ENCODE data around the gene OR10R2.
"Not testable (repeated sequence)": the region's sequence is repeated elsewhere in the genome, so short reads cannot be mapped to it uniquely, and the experiment has no call there.

The OR10R2 gene, protein sequence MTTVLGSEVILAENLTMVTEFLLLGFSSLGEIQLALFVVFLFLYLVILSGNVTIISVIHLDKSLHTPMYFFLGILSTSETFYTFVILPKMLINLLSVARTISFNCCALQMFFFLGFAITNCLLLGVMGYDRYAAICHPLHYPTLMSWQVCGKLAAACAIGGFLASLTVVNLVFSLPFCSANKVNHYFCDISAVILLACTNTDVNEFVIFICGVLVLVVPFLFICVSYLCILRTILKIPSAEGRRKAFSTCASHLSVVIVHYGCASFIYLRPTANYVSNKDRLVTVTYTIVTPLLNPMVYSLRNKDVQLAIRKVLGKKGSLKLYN

DNA sequence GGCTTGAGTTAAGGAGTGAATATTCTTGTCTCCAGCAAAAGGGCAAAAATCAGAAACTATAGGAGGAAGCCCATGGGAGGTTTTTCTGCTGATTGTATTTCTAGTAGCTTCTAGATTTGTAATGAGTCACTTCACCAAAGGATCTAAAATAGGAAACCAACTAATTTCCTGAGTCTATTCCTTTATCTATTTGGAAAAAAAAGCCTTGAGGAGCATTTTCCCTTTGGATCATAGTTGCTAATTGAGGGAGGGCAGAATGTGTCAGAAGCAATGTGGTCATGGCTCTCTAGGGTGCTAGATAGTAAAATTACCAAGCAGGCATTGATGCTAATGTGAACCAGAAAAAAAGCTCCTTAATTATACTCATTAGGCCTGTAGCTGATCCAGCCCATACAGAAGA is at the start of gene OR10R2:
Gene OR10R2 (plus strand): TSS at position 301 of the 400 bp plus-strand sequence. CDS start 106 bp downstream, outside the sequence.
- H3K9me3 Mint-ChIP-seq = no peaks in the 10 kb centered on the region
- H3K36me3 Mint-ChIP-seq = no peaks in the 10 kb centered on the region
- no peak within 1 kb of the TSS for H3K27ac Mint-ChIP-seq
- H3K27me3 Mint-ChIP-seq = peaks cover 14% of the 10 kb centered on the region
- no peaks in the 10 kb centered on the region for H3K4me1 Mint-ChIP-seq
- no peak within 1 kb of the TSS for H3K4me3 Mint-ChIP-seq

DNA sequence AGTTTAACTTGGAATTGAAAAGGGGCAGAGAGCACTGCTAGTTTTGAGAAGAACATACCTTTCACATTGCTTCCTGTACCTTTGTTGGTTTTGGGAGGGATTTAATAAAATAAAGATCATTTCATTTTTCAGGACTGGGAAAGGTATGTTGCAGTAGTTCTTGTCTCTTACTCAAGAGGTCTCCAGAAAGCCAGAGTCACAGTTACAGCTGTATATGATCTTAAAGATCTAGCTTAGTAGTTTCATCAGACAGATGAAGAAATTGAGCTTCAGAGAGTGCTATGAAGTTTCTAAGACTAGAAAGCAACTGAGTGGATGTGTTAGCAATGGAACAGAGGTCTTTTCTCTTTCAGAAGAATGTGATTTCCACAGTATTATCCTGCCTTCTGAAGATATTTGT is 47.0 kb upstream of the OR10R2 start:
- peaks cover 8% of the 10 kb centered on the region for H3K27me3 Mint-ChIP-seq

DNA sequence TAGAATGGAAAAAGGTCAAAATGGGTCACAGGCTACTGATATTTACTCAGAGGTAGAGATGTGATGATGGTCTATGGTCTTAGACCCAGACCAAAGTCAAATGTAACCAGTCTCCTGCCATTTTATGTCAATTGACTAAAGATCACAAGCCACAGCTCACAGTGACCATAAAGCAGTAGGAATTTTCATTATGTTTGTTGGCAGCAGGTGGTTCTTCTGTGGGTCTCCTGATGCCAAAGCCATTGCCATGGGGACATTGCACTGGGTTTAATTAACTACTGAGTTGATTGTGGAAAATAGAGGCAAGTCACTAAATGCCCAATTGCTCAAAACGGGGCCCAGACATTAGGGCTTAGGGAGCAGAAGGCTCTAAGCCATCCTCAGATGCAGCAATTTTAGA is 45.9 kb upstream of the OR10R2 start, which contains the start of gene OR10K2:
Gene OR10K2 (minus strand): TSS at position 101 of the 400 bp plus-strand sequence. CDS start 5,371 bp downstream, outside the sequence.
- H3K4me1 Mint-ChIP-seq = no peaks in the 10 kb centered on the region
- H3K27me3 Mint-ChIP-seq = peaks cover 6% of the 10 kb centered on the region
- H3K4me3 Mint-ChIP-seq = no peak within 1 kb of the TSS
- no peaks in the 10 kb centered on the region for H3K9me3 Mint-ChIP-seq
- peaks cover 1% of the 10 kb centered on the region for H3K36me3 Mint-ChIP-seq
- H3K27ac Mint-ChIP-seq = no peak within 1 kb of the TSS

More for the DNA sequence above, 47.0 kb upstream of the OR10R2 start:
- no peak overlapping the region for H3K4me3 Mint-ChIP-seq
- no peaks in the 10 kb centered on the region for H3K9me3 Mint-ChIP-seq
- peaks cover 1% of the 10 kb centered on the region for H3K36me3 Mint-ChIP-seq
- no peak overlapping the region for H3K27ac Mint-ChIP-seq
- H3K4me1 Mint-ChIP-seq = no peaks in the 10 kb centered on the region

DNA sequence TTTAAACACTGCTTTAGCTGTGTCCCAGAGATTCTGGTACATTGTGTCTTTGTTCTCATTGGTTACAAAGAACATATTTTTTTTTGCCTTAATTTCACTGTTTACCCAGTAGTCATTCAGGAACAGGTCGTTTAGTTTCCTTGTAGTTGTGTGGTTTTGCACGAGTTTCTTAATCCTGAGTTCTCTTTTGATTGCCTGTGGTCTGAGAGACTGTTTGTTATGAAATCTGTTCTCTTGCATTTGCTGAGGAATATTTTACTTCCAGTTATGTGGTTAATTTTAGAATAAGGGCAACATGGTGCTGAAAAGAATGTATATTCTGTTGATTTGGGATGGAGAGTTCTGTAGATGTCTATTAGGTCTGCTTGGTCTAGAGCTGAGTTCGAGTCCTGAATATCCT is 41.9 kb upstream of the OR10R2 start:
- H3K4me3 Mint-ChIP-seq, H3K9me3 Mint-ChIP-seq, H3K27ac Mint-ChIP-seq, H3K4me1 Mint-ChIP-seq, H3K36me3 Mint-ChIP-seq: not testable (repeated sequence)
- H3K27me3 Mint-ChIP-seq = peaks cover 17% of the 10 kb centered on the region

DNA sequence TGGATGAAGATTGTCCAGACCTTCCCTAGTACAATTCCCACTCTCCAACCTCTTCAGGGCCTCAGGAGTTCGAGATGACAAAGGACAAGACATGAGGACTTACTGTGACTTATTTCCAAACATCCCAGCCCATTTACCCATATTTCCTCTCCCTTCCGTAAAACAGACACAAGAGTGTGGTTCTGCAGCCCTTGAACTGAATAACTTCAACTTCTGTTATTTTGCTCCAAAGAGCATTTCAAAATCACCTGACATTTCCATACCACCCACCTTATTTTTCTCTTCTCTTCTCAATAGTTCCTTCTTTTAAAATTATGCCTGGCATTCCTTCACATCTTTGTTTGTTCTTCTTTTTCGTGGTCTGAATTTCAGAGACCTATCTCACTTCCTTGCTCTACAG is 37.3 kb upstream of the OR10R2 start:
- no peak overlapping the region for H3K4me3 Mint-ChIP-seq
- peaks cover 4% of the 10 kb centered on the region for H3K9me3 Mint-ChIP-seq
- no peaks in the 10 kb centered on the region for H3K4me1 Mint-ChIP-seq
- H3K27me3 Mint-ChIP-seq = peaks cover 30% of the 10 kb centered on the region
- peaks cover 2% of the 10 kb centered on the region for H3K36me3 Mint-ChIP-seq
- no peak overlapping the region for H3K27ac Mint-ChIP-seq

DNA sequence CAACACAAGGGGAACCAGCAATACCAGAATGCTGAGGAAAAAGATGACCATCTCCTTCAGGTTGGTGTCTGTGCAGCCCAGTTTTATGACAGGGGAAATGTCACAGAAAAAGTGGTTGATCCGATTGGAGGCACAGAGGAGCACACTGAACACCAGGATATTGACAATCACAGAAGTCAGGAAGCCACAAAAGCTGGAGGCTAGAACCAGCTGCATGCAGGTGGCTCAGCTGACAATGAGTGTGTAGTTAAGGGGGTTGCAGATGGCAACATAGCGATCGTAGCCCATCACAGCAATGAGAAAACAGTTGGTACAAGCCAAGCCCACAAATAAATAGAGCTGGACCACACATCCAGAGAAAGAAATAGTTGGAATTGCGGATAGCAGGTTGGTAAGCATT is 26.6 kb upstream of the OR10R2 start:
- H3K4me1 Mint-ChIP-seq = no peaks in the 10 kb centered on the region
- peaks cover 18% of the 10 kb centered on the region for H3K27me3 Mint-ChIP-seq
- H3K9me3 Mint-ChIP-seq = no peaks in the 10 kb centered on the region
- no peaks in the 10 kb centered on the region for H3K36me3 Mint-ChIP-seq
- H3K27ac Mint-ChIP-seq = no peak overlapping the region
- no peak overlapping the region for H3K4me3 Mint-ChIP-seq

DNA sequence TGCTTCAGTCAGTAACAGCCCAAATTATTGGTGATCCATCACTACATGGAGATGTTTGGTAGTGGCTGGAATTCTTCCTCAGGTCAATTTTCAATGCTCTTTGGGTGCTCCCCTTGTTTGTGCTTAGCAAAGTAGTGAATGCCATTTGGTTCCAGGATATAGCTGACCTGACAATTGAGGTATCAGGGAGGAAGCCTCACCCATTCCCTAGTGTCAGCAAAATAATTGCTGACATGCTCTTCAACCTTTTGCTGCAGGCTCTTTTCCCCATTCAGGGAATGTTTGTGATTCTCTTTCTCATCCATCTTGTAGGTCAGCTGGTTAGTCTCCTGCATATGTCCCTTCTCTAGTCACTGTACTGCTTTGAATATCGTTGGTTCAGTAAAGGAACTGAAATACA is 17.5 kb upstream of the OR10R2 start:
- H3K4me3 Mint-ChIP-seq = no peak overlapping the region
- H3K27me3 Mint-ChIP-seq = peaks cover 15% of the 10 kb centered on the region
- peaks cover 7% of the 10 kb centered on the region for H3K9me3 Mint-ChIP-seq
- H3K27ac Mint-ChIP-seq = no peak overlapping the region
- peaks cover 2% of the 10 kb centered on the region for H3K36me3 Mint-ChIP-seq
- H3K4me1 Mint-ChIP-seq = no peaks in the 10 kb centered on the region

DNA sequence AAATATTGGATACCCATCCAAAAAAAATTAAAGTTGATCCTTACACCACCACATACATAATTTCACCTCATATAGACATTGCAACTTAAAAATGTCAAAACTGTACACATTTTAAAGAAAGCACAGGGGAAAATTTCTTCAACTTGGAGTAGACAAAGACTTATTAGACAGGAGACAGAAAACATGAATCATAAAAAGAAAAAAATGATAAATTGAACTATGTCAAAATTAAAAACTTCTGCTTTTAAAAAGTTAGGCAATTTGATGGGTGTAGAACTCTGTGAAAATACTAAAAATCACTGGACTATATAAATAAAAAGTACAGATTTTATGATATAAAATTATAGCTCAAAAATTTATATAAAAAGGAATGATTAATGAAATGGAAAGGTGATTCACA is 14.8 kb upstream of the OR10R2 start:
- Mint-ChIP-seq H3K27ac (no peak overlapping the region), H3K36me3 (no peaks in the 10 kb centered on the region), H3K27me3 (peaks cover 12% of the 10 kb centered on the region), H3K4me3 (no peak overlapping the region), H3K4me1 (no peaks in the 10 kb centered on the region), H3K9me3 (no peaks in the 10 kb centered on the region)

DNA sequence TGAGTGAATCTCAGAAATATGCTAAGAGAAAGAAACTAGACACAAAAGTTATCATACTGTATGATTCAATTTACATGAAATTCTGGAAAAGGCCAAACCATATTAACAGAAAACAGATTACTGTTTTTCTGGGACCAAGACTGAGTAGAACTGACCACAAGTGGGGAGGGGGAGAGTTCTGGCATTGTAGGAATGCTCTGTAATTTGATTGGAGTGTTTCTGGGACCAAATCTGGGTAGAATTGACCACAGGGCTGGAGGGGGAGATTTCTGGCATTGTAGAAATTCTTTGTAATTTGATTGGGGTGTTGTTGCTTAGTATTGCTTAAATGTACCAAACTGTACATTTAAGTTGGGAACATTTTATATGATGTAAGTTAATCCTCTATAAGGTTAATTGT is 13.8 kb upstream of the OR10R2 start:
- Mint-ChIP-seq H3K4me3 (no peak overlapping the region), H3K27me3 (peaks cover 12% of the 10 kb centered on the region), H3K36me3 (no peaks in the 10 kb centered on the region), H3K9me3 (no peaks in the 10 kb centered on the region), H3K4me1 (no peaks in the 10 kb centered on the region), H3K27ac (no peak overlapping the region)

DNA sequence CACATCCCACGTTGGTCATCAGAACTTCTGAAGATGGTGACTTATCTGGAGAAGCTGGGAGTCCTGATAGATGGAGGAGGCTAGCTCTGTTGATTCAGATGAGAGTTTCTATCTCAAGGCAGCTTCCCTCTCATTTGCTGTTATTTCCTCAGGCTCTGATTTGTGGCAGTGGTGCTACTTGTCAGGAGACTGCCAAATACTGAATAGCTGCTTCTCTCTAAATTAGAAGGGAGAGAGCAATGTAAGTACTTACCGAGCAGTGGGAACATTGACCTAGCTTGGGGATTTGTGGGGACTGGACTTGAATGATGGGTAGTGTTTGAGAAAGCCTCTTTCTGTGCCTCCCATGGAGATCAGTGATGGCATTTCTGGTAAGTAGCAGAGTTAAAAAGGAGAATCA is 10.5 kb upstream of the OR10R2 start, which contains the start of gene OR10K1:
Gene OR10K1 (plus strand): TSS at position 301 of the 400 bp plus-strand sequence. CDS start 3,728 bp downstream, outside the sequence.
- Mint-ChIP-seq H3K36me3 (no peaks in the 10 kb centered on the region), H3K9me3 (no peaks in the 10 kb centered on the region), H3K4me3 (no peak within 1 kb of the TSS), H3K27ac (no peak within 1 kb of the TSS), H3K27me3 (peaks cover 8% of the 10 kb centered on the region), H3K4me1 (no peaks in the 10 kb centered on the region)

DNA sequence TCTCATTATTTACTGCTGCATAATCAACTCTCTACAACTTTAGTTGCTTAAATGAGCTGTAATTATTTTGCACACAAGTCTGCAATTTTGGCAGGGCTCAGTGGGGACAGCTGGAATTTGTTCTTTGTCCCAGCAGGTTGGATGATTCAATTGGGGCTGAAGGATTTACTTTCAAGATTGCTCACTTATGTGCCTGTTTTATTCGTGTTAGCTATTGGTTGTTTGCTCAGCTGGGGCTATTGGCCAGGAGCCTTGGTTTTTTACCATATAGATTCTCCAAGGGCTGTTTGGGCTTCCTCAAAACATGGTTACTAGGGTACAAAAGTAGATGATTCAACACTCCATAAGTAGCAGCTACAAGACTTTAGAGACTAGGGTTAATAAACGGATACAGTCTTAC is 13.4 kb downstream of the OR10R2 start:
- Mint-ChIP-seq H3K36me3 (no peaks in the 10 kb centered on the region), H3K4me1 (no peaks in the 10 kb centered on the region), H3K27me3 (peaks cover 12% of the 10 kb centered on the region), H3K27ac (no peak overlapping the region), H3K9me3 (no peaks in the 10 kb centered on the region), H3K4me3 (no peak overlapping the region)

DNA sequence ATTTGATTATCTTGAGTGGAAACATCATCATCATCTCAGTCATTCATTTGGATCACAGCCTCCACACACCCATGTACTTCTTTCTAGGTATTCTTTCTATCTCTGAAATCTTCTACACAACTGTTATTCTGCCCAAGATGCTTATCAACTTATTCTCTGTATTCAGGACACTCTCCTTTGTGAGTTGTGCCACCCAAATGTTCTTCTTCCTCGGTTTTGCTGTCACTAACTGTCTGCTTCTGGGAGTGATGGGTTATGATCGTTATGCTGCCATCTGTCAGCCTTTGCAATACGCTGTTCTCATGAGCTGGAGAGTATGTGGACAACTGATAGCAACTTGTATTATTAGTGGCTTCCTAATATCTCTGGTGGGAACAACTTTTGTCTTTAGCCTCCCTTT is 19.3 kb downstream of the OR10R2 start:
- Mint-ChIP-seq H3K9me3 (no peaks in the 10 kb centered on the region), H3K36me3 (no peaks in the 10 kb centered on the region), H3K4me1 (no peaks in the 10 kb centered on the region), H3K4me3 (no peak overlapping the region), H3K27me3 (peaks cover 12% of the 10 kb centered on the region), H3K27ac (no peak overlapping the region)

DNA sequence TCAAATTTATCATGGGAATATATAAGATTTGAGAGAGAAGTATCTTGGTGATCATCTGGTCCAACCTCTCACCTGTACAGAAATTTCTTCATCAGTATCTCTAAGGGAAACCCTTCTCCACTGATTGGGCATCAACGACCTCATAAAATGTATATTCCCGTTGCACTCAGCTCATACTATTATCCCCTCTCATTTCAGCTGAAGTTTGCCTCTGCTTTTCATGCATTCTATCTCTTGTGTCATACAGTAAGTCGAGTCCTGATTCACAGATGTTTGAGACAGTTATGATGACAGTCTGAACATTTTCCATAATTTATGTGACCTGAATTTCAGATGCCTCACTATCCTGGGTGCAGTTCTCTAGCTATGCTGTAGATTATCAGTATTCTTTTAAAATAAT is 21.0 kb downstream of the OR10R2 start:
- Mint-ChIP-seq H3K9me3 (no peaks in the 10 kb centered on the region), H3K27ac (no peak overlapping the region), H3K27me3 (peaks cover 10% of the 10 kb centered on the region), H3K4me3 (no peak overlapping the region), H3K36me3 (no peaks in the 10 kb centered on the region), H3K4me1 (no peaks in the 10 kb centered on the region)

DNA sequence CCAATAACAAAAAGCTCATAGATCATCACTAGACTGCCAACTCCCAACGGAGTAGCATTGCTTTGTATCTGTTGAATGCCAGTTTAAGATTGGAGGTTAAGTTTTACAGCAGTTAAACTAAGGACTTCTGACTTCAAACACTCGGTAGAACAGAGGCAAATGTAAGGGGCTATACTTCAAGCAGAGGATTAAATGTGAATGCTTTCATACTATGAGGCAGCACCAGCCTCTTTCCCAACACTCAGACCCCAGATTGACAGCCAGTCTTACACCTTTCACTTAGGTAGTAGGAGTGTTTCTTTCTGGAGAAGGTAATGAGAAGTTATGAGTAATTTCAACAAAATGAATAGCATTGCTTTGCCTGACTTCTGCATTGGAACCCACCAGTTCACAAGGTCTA is 22.8 kb downstream of the OR10R2 start:
- Mint-ChIP-seq H3K4me3 (no peak overlapping the region), H3K27ac (no peak overlapping the region), H3K4me1 (no peaks in the 10 kb centered on the region), H3K27me3 (peaks cover 8% of the 10 kb centered on the region), H3K9me3 (no peaks in the 10 kb centered on the region), H3K36me3 (no peaks in the 10 kb centered on the region)

DNA sequence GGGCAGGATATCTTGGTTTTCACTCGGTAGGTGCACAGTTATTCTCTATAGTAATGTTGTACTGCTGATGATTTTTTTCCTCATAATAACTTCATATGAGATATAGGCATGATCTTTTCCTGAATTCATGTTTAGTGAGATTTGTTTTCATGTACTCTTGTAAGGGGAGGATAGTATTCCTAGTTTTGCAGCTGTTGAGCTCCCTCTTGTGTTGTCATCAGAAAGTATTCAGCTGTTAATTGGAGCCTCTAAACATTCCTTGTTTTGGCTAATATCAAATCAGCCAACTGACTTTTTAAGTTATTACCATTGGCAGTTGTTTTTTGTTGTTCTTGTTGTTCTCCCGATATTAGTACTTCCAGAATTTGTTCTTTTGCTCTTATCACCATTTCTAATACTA is 24.4 kb downstream of the OR10R2 start:
- Mint-ChIP-seq H3K36me3 (no peaks in the 10 kb centered on the region), H3K27ac (no peak overlapping the region), H3K4me1 (no peaks in the 10 kb centered on the region), H3K9me3 (no peaks in the 10 kb centered on the region), H3K27me3 (peaks cover 8% of the 10 kb centered on the region), H3K4me3 (no peak overlapping the region)

DNA sequence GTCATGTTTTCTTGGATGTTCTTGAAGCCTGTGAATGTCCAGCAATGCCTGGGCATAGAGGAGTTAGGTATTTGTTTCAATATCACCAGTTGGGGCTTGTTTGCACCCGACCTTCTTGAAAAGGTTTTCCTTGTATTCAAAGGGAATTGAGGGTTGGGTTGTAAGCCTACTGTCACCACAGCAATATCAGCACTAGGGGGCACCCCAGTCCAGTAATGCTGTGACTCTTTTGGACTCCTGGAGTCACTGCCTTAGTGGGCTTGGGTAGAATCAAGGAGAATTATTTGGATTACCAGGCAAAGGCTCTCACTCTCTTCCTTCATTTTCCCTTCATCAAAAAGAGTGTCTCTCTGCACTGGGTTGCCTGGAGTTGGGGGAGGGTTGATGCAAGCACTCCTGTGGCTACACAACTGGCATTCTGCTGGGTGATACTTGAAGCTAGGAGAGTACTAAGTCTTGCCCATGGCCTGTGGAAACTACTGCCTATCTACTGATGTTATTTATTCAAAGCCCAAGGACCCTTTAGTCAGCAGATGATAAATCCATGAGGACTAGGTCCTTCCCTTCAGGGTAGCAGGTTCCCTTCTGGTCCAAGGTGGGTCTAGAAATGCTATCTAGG is 34.5 kb downstream of the OR10R2 start:
- Mint-ChIP-seq H3K4me3 (no peak overlapping the region), H3K27me3 (peaks cover 17% of the 10 kb centered on the region), H3K27ac (no peak overlapping the region), H3K9me3 (peaks cover 4% of the 10 kb centered on the region), H3K4me1 (no peaks in the 10 kb centered on the region), H3K36me3 (peaks cover 1% of the 10 kb centered on the region)

Data from activated naive CD4-positive, alpha-beta T cell treated with anti-CD3 and anti-CD28 coated beads, Interleukin-2, amount 50 U/mL, for 24 hours (primary cell).